MCF 10A (cell line): Measurements from ENCODE around the gene POLN. TPM values are rescaled to one million over a fixed set of nuclear protein-coding genes. Genes with fewer than 3 reads are reported as not detected.

ENCODE experiments used
- BruUV-seq: library from RNA; stranded (reverse); fragments of 400-500 nt; replicated peaks from 2 replicates; lab custom pipeline; 2021; lab: Mats Ljungman, UMichigan
- CTCF ChIA-PET: fragments of 300-600 bp; sonication (Branson Sonifier 250); formaldehyde crosslinking; extraction: SDS; loops from one replicate; lab custom pipeline; 2021; ENCODE audit warnings: antibody characterized with exemption, inconsistent platforms; lab: Yijun Ruan, JAX
- POLR2A ChIA-PET: fragments of 300-600, 350-650 bp; sonication (Branson Sonifier 250); formaldehyde crosslinking; extraction: SDS; loops from one replicate; lab custom pipeline; 2020; ENCODE audit warnings: antibody characterized with exemption, inconsistent platforms; lab: Yijun Ruan, JAX
- DNase-seq: peaks from one replicate; pipeline ENCODE4 v3.0.0-alpha.2; 2018; ENCODE audit not compliant: unreplicated experiment
- H3K27ac Mint-ChIP-seq: one replicate; pipeline ENCODE4 v1.8.0; 2022; ENCODE audit warnings: mild to moderate bottlenecking, low read depth, mixed read lengths; ENCODE audit not compliant: unreplicated experiment
- H3K27me3 Mint-ChIP-seq: one replicate; pipeline ENCODE4 v1.8.0; 2022; ENCODE audit warnings: mixed read lengths; ENCODE audit not compliant: insufficient read depth, unreplicated experiment
- H3K36me3 Mint-ChIP-seq: one replicate; pipeline ENCODE4 v1.8.0; 2022; ENCODE audit warnings: mild to moderate bottlenecking, moderate library complexity, mixed read lengths; ENCODE audit not compliant: insufficient read depth, unreplicated experiment
- H3K4me1 Mint-ChIP-seq: one replicate; pipeline ENCODE4 v1.8.0; 2022; ENCODE audit warnings: mixed read lengths; ENCODE audit not compliant: insufficient read depth, unreplicated experiment
- H3K4me3 Mint-ChIP-seq: one replicate; pipeline ENCODE4 v1.8.0; 2022; ENCODE audit warnings: mild to moderate bottlenecking, moderate library complexity, mixed read lengths; ENCODE audit not compliant: unreplicated experiment
- H3K9me3 Mint-ChIP-seq: one replicate; pipeline ENCODE4 v1.8.0; 2022; ENCODE audit warnings: mixed read lengths; ENCODE audit not compliant: unreplicated experiment
- intact Hi-C: fragments of 100-400 bp; cut with micrococcal nuclease; formaldehyde crosslinking; loops from 2 replicates; pipeline ENCODE4 v1.14.1; 2022
- total RNA-seq: library from RNA; stranded (reverse); gene quantifications from 2 replicates; pipeline ENCODE4 v1.2.3, GENCODE V29; 2022
- TF ChIP-seq, protein P1 (sequence below): fragments of 200-600 bp; IDR thresholded peaks from one replicate; pipeline ENCODE4 v1.8.0; 2022; ENCODE audit warnings: antibody characterized with exemption, mild to moderate bottlenecking; ENCODE audit not compliant: unreplicated experiment

The POLN gene
- total RNA-seq, 1 experiment from 2014 or later = 3.1 TPM

GRCh38 chr4:2096073-2096609 is 145.8 kb downstream of the POLN start:
- DNase-seq = no peak
- Mint-ChIP-seq H3K36me3 (peaks cover 7% of the 10 kb centered on the region), H3K4me3 (no peak overlapping the region), H3K9me3 (peaks cover 10% of the 10 kb centered on the region), H3K4me1 (peaks cover 10% of the 10 kb centered on the region), H3K27ac (no peak overlapping the region), H3K27me3 (no peaks in the 10 kb centered on the region)
- intact Hi-C loops = no loop called here
- TF ChIP-seq, protein P1, sequence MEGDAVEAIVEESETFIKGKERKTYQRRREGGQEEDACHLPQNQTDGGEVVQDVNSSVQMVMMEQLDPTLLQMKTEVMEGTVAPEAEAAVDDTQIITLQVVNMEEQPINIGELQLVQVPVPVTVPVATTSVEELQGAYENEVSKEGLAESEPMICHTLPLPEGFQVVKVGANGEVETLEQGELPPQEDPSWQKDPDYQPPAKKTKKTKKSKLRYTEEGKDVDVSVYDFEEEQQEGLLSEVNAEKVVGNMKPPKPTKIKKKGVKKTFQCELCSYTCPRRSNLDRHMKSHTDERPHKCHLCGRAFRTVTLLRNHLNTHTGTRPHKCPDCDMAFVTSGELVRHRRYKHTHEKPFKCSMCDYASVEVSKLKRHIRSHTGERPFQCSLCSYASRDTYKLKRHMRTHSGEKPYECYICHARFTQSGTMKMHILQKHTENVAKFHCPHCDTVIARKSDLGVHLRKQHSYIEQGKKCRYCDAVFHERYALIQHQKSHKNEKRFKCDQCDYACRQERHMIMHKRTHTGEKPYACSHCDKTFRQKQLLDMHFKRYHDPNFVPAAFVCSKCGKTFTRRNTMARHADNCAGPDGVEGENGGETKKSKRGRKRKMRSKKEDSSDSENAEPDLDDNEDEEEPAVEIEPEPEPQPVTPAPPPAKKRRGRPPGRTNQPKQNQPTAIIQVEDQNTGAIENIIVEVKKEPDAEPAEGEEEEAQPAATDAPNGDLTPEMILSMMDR = no peak
- ChIA-PET CTCF (no interaction called here), POLR2A (no interaction called here)
- BruUV-seq = no TSS peak

DNA sequence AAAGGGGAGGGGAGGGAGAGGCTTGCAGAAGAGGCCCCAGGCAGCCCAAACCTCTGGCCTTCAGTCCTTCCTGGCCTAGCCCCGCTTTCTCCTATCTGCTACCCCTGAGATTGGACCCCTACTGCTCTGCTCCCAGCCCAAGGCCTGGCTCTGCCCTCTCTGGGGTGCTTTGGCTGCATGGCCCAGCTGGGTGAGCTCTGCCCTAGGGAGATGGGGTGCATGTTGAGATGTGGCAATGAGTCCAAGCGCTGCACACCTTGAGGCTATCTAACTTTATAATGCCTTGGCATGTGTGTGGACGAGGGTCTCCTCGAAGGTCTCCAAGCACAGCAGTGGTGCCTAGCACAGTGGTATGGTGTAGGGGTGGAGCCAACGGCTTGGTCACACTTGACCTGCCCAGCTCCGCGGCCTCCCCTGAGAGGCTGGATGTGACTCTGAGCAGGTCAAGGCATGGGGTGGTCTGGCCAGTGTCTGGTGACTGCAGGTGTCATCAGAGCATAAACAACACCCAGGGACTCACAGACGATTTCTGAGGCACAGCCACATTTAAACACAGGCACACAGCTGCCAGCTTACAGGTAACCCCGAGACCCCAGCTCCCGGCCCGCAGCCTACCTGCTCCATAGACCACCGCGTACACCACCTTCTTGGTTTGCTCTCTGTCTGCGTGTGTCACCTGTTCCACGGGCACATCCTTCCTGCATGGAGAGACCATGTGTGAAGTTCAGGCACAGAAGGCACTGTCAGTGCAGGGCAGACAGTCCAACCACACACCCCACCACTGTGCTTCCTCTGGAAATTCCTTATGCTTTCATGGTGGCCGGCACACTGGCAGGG is 146.5 kb downstream of the POLN start:
- Mint-ChIP-seq H3K36me3 (peaks cover 7% of the 10 kb centered on the region), H3K27ac (no peak overlapping the region), H3K4me1 (peaks cover 3% of the 10 kb centered on the region), H3K4me3 (no peak overlapping the region), H3K9me3 (peaks cover 10% of the 10 kb centered on the region), H3K27me3 (no peaks in the 10 kb centered on the region)
- intact Hi-C loops = no loop called here
- ChIA-PET CTCF (no interaction called here), POLR2A (interaction anchor here (0.6 kb wide), 1 partner anchor 383 kb away, joined by 5 read pairs; the partner anchor contains the start of gene SLBP)
- no peak for DNase-seq
- BruUV-seq = no TSS peak
- TF ChIP-seq, protein P1 = no peak

DNA sequence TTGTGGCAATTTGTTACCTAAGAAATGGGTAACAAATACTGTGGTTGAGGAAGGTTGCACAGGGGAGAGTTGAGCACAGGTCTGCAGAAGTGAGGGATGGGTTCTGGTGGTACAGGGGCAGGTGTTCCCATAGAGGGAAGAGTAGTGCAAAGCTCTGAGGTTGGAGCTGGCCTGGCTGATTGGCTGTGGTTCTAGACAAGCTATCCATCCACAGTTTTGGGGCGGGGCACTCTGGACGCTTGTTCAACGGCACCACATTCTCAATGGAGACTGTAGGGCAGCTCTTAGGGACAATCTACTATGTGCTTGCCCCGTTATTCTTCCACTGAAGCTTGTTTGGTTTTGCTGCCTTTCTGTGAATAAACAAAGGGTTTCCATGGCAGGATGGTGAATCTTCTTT is 147.4 kb downstream of the POLN start:
- Mint-ChIP-seq H3K4me3 (no peak overlapping the region), H3K9me3 (peaks cover 10% of the 10 kb centered on the region), H3K27me3 (no peaks in the 10 kb centered on the region), H3K27ac (no peak overlapping the region), H3K36me3 (peaks cover 7% of the 10 kb centered on the region), H3K4me1 (no peaks in the 10 kb centered on the region)
- intact Hi-C loops = no loop called here
- ChIA-PET CTCF (no interaction called here), POLR2A (no interaction called here)
- TF ChIP-seq, protein P1 = no peak
- BruUV-seq = no TSS peak
- DNase-seq = no peak

DNA sequence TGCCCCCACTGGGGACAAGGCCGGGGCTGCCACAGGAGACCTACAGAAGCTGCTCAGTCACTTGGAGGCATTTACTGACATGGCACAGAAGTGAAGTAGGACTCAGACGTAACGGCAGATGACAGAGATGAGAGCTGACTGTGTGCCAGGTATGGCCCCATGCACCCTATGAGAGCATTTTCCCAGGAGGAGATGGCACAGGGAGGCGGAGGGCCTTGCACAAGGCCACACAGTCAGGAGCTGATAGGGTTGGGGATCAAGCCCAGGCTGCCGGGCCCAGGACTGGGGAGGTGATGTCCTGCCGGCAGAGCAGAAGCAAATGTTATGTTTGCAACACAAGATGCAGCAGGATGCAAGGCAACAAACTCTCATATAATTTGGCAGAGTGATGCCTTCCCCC is 148.7 kb downstream of the POLN start:
- Mint-ChIP-seq H3K27ac (no peak overlapping the region), H3K4me1 (no peaks in the 10 kb centered on the region), H3K36me3 (peaks cover 7% of the 10 kb centered on the region), H3K9me3 (peaks cover 10% of the 10 kb centered on the region), H3K4me3 (no peak overlapping the region), H3K27me3 (no peaks in the 10 kb centered on the region)
- DNase-seq = no peak
- ChIA-PET POLR2A (no interaction called here), CTCF (no interaction called here)
- TF ChIP-seq, protein P1 = no peak
- intact Hi-C loops = no loop called here
- BruUV-seq = no TSS peak
